ENCODE measurements around the gene CDK5RAP2. TPM values are rescaled to one million over a fixed set of nuclear protein-coding genes. Genes with fewer than 3 reads are reported as not detected.
"Not testable (repeated sequence)": the region's sequence is repeated elsewhere in the genome, so short reads cannot be mapped to it uniquely, and the experiment has no call there.

Gene CDK5RAP2
- total RNA-seq, 4 donors from 2014 or later: 57.4 to 86.3 (median 70.3) TPM

DNA sequence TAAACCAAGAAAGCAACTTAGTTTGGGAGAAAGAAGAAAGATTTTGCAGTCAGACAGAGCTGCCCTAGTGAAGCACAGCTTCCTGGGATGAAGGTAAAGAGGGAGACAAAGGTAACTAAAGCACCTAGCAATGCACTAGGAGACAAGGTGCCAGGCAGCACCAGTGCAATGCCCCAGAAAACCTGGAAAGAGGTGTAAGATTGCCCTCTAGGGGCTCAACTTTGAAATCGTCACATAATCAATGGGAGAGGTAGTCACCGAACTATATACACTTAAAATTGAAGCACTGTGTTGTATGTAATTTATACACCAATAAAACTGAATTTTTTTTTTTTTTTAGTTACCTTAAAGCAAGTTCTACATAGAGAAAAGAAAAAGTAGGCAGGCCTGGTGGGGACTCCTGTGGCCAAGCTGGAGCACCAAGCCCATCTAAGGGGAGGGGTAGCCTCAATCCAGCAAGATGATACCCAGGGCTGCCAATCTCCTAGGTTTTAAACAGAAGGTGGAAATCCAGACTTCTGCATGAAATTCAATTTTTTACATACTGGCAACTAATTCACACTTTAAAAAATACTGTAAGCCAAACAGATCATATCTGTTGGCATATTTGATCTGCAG lies 48.2 kb downstream of the CDK5RAP2 start:
- peak in 1 of 2 donors; percentile 50 for DNase-seq
- peak; percentile 51 for ATAC-seq
- no peaks in the 10 kb centered on the region for H3K27me3 ChIP-seq
- in situ Hi-C loops (cut with MboI; ENCODE audit: low sequenced_read_pairs in 4 of 4): no loop called here
- H3K9me3 ChIP-seq: no peaks in the 10 kb centered on the region
- H3K4me1 ChIP-seq: peaks cover 19 to 20% of the 10 kb centered on the region in 2 donors
- peaks cover 0 to 60% of the 10 kb centered on the region in 2 donors for H3K36me3 ChIP-seq
- H3K27ac ChIP-seq: peak overlapping the region; percentile 79 to 93 (median 88)
- intact Hi-C loops (cut with DNase I; ENCODE audit: low total_unique reads): loop anchor here (1.0 to 5.0 kb wide), 4 partner anchors 47 to 264 kb away; no protein-coding TSS in a partner anchor
- TF ChIP-seq, protein P1, sequence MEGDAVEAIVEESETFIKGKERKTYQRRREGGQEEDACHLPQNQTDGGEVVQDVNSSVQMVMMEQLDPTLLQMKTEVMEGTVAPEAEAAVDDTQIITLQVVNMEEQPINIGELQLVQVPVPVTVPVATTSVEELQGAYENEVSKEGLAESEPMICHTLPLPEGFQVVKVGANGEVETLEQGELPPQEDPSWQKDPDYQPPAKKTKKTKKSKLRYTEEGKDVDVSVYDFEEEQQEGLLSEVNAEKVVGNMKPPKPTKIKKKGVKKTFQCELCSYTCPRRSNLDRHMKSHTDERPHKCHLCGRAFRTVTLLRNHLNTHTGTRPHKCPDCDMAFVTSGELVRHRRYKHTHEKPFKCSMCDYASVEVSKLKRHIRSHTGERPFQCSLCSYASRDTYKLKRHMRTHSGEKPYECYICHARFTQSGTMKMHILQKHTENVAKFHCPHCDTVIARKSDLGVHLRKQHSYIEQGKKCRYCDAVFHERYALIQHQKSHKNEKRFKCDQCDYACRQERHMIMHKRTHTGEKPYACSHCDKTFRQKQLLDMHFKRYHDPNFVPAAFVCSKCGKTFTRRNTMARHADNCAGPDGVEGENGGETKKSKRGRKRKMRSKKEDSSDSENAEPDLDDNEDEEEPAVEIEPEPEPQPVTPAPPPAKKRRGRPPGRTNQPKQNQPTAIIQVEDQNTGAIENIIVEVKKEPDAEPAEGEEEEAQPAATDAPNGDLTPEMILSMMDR (IDR thresholded peaks at IDR 0.05 in 4 of 5, conservative IDR thresholded peaks at IDR 0.05 in 1 of 5): peak in 2 of 5 experiments; percentile 27 to 29
- TF ChIP-seq POLR2A (IDR thresholded peaks at IDR 0.05): no peak
- no peak overlapping the region for H3K4me3 ChIP-seq

DNA sequence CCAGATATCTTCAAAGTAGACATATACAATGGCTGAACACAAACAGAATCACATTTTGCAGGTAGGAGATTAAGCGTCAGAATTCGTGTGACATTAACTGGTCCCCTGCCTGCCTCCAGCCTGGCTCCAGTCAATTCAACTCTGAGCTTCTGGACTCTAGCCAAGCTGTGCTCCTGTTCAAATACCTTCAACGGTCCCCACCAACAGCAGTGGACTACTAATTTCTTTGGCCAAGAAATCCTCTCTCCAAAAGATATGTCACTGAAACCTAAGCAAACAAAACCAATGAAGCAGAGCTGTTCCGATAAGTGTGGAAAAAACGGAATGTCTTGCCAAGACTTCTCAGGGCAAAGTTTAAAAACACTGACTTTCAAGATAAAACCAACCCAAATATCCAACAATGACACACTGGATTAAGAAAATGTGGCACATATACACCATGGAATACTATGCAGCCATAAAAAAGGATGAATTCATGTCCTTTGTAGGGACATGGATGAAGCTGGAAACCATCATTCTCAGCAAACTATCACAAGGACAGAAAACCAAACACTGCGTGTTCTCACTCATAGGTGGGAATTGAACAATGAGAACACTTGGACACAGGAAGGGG lies 49.6 kb downstream of the CDK5RAP2 start:
- H3K9me3 ChIP-seq; H3K27ac ChIP-seq; ATAC-seq; in situ Hi-C loops (cut with MboI; ENCODE audit: low sequenced_read_pairs in 4 of 4); H3K4me3 ChIP-seq; DNase-seq; H3K27me3 ChIP-seq: not testable (repeated sequence)
- peaks cover 0 to 63% of the 10 kb centered on the region in 2 donors for H3K36me3 ChIP-seq
- H3K4me1 ChIP-seq: peaks cover 19 to 20% of the 10 kb centered on the region in 2 donors
- intact Hi-C loops (cut with DNase I; ENCODE audit: low total_unique reads): loop anchor here (5.0 kb wide), 2 partner anchors 118 to 263 kb away; no protein-coding TSS in a partner anchor

DNA sequence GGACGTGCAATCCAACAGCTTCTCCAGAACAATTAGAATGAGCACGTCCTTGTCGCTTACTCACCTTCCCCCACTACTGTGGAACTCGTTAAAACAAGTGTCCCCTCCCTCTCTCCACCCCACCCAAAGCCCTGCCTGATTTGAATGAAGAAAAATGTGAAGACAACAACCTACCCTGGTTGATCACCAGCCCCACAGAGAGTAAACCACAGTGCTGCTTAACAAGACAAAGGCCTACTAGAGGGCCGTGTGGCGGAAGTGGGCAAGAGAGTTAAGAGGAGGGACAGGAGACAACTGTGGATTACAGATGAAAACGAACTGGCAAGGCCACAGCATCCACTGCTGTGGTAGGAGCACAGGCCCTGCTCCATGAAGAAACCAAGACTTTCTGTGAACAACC lies 51.1 kb downstream of the CDK5RAP2 start:
- H3K9me3 ChIP-seq: no peaks in the 10 kb centered on the region
- H3K4me1 ChIP-seq: peaks cover 19 to 21% of the 10 kb centered on the region in 2 donors
- TF ChIP-seq POLR2A (IDR thresholded peaks at IDR 0.05): no peak
- TF ChIP-seq, protein P1 (IDR thresholded peaks at IDR 0.05 in 4 of 5, conservative IDR thresholded peaks at IDR 0.05 in 1 of 5): no peak
- ATAC-seq (no peak), DNase-seq (no peak)
- intact Hi-C loops (cut with DNase I; ENCODE audit: low total_unique reads) (no loop called here), in situ Hi-C loops (cut with MboI; ENCODE audit: low sequenced_read_pairs in 4 of 4) (no loop called here)
- peaks cover 3 to 63% of the 10 kb centered on the region in 2 donors for H3K36me3 ChIP-seq
- H3K27me3 ChIP-seq: no peaks in the 10 kb centered on the region
- H3K27ac ChIP-seq: no peak overlapping the region
- H3K4me3 ChIP-seq: no peak overlapping the region

DNA sequence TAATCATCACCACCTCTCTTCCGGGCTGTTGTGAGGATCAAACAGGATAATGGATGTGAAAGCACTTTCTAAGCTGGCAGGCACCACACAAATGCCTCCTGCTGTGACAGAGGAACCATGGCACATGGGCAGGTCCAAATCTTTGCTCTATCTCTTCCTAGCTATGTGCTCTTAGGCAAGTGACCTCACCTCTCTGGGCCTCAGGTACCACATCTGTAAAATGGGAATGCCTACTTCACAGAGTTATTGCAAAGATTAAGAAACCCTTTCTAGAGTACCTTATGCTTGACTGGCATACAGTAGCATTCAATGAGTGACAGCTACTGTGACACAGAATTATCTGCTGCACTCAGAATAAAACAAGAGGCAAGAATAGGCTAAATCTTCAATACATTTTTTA lies 51.6 kb downstream of the CDK5RAP2 start:
- no peaks in the 10 kb centered on the region for H3K27me3 ChIP-seq
- ATAC-seq (no peak), DNase-seq (no peak)
- H3K9me3 ChIP-seq: no peaks in the 10 kb centered on the region
- in situ Hi-C loops (cut with MboI; ENCODE audit: low sequenced_read_pairs in 4 of 4): no loop called here
- TF ChIP-seq, protein P1 (IDR thresholded peaks at IDR 0.05 in 4 of 5, conservative IDR thresholded peaks at IDR 0.05 in 1 of 5): no peak
- TF ChIP-seq POLR2A (IDR thresholded peaks at IDR 0.05): no peak
- H3K36me3 ChIP-seq: peaks cover 4 to 66% of the 10 kb centered on the region in 2 donors
- no peak overlapping the region for H3K4me3 ChIP-seq
- intact Hi-C loops (cut with DNase I; ENCODE audit: low total_unique reads): no loop called here
- H3K27ac ChIP-seq: no peak overlapping the region
- peaks cover 17 to 19% of the 10 kb centered on the region in 2 donors for H3K4me1 ChIP-seq

DNA sequence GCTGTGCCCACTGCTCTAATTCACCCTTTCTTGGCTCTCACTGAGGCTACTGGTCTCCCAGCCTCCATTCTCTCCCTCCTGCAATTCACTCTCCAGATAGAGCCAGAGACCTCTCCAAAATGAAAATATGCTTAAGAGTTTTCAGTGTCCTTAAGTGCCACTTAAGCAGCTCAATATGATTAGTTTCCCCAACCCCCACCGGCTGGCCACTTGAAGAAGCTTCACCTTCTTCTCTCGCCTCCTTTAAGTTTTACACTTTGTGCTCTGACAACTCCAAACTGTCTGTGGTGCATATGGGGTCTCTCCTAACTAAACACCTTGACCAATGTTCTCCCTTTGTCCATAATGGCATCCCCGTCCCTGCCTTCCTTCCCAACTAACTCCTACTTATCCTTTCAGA lies 53.4 kb downstream of the CDK5RAP2 start:
- H3K9me3 ChIP-seq: no peaks in the 10 kb centered on the region
- H3K27ac ChIP-seq: no peak overlapping the region
- H3K4me3 ChIP-seq: no peak overlapping the region
- ATAC-seq: no peak
- intact Hi-C loops (cut with DNase I; ENCODE audit: low total_unique reads) (no loop called here), in situ Hi-C loops (cut with MboI; ENCODE audit: low sequenced_read_pairs in 4 of 4) (no loop called here)
- H3K4me1 ChIP-seq: peaks cover 2 to 10% of the 10 kb centered on the region in 2 donors
- no peaks in the 10 kb centered on the region for H3K27me3 ChIP-seq
- no peak for DNase-seq
- TF ChIP-seq POLR2A (IDR thresholded peaks at IDR 0.05): no peak
- TF ChIP-seq, protein P1 (IDR thresholded peaks at IDR 0.05 in 4 of 5, conservative IDR thresholded peaks at IDR 0.05 in 1 of 5): no peak
- peaks cover 4 to 66% of the 10 kb centered on the region in 2 donors for H3K36me3 ChIP-seq
